Left forelimb (tissue), 1 donor: ENCODE data around the gene MYOM3.

ENCODE experiments used
- DNase-seq: peaks from one replicate; pipeline ENCODE4 v3.0.0-alpha.2; 2018; ENCODE audit warnings: low spot score

Gene MYOM3

DNA sequence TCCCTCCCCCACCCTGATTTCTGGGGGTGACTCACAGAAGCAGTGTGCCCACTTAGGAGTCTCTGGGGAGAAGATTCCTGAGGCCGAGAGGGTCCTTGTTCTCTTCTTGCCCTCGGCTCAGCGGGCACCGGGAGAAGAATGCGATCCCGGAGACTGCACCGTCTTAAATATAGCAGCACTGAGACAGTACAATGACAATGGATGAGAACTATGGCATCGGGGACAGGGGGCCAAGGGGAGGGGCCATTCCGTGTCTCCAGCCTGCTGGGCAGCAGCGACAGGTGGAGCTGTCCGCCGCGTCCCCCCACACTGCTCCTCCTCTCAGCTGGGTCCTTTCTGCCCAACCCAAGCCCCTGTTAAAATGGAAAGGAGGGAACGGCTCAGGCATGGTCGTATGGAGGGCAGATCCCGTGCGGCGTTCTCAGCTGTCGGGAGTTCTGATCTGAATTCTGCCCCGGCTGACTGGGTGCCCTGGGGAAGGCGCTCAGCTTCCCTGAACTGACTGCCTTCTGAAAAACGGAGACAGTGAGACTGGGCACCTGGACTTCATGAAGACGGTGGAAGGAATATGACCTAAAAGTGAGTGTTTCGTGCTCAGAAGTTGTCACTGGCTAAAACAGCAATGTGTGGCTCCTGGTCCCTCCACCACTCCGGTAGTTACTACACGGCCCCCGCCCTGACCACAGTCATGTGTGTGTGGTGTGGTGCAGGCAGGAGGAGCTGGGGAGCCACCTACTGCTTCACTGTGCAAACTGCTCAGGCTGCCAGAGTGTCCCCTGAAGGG is at the start of gene MYOM3:
Gene MYOM3, minus strand, starts transcription at position 140 of the 784 bp plus-strand sequence. CDS start 3,499 bp downstream, outside the sequence.
- no peak for DNase-seq

DNA sequence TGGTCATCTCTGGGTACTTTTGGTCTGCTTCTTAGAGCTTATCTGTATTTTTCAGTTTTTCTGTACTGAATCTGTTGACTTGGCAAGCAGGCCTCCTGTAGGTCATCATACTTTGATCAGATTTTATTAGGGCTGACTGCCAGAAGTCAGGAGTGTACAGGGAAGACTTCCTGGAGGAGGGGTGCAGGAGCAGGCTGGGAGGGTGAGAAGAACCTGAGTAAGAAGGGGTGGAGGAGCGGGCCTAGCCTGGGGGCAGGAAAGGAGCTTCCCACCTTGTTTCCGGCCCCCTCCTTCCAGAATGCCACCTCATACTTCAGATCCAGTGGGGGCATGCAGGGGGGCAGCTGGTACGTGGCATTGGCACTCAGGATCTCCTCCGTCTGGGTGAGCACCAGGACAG is 49.3 kb upstream of the MYOM3 start:
- DNase-seq, result no peak

DNA sequence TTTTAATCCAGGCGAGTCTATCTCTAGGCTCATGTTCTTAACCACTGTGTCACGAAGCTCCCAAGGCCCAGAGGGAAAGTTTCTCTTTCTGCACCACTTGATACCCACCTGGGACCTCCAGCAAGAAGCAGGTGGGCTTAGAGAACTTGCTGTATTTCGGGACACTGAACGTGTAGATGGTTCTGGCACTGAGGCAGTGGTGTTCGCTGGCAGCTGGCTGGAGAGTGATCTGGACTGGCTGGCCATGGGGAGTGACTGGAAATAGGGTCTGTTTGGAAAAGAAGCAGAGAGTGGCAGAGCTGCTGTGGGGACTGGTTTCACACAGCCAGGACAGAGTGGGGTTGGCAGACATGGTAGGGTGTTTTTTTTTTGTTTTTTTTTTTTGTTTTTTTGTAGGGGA is 47.4 kb upstream of the MYOM3 start:
- DNase-seq, result no peak

DNA sequence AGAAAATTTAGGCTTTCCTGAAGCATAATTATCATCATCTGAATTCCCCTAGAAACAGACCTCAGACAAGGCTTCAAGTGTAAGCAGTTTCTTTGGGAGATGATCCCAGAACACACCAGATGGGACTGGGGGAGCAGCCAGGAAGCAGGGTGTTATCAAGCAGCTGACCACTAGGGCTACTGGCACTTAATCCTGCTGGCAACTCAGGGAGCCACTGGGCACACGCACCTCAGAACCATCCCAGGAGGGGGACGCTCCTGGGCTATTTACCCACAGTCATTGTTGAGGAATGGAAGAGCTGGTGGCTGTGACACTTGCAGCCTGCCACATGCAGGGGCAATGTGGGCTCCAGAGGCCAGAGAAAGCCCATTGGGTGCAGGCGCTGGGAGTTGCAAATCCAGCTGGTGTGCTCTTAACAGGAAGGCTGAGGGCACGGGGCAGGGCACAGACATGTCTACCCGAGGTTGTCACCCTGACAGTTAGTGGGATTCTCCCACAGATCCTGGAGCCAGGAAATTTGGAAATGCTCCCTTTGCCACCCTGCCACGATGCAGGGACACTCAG is 46.1 kb upstream of the MYOM3 start:
- peak; percentile 40 for DNase-seq

DNA sequence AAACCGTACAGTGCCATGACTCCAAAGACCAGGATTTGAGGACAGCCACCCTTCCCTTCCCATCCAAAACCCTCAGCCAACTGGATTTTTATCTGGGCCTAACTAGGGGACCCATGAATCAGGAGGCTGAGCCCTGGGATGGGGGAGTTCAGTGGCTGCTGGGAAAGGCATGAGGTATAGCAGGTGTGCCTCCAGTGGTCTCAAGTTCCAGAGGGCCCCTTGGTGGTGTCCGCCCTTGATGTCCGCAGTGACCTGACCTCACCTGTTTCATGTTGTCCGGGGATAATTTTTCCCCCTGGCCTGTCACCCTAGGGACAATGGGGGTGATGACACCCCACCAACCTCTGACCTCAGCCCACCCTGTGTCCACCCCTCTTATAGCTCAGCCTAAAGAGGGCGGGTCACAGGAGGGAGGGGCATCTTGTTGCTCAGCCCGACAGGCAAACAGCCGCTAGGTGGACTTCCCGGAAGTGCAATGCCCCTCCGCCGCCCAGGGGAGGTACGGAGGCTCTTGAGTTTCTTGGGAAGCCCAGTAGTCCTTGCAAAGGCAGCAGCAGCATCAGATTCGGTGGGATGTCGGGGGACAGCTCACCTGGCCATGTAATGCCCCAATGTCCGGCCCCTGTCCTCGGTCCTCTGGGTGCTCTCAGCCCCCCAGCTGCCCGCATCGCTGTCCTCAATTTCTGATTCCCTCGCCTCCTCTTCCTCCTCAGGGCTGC is 44.8 kb upstream of the MYOM3 start:
- DNase-seq, result no peak

DNA sequence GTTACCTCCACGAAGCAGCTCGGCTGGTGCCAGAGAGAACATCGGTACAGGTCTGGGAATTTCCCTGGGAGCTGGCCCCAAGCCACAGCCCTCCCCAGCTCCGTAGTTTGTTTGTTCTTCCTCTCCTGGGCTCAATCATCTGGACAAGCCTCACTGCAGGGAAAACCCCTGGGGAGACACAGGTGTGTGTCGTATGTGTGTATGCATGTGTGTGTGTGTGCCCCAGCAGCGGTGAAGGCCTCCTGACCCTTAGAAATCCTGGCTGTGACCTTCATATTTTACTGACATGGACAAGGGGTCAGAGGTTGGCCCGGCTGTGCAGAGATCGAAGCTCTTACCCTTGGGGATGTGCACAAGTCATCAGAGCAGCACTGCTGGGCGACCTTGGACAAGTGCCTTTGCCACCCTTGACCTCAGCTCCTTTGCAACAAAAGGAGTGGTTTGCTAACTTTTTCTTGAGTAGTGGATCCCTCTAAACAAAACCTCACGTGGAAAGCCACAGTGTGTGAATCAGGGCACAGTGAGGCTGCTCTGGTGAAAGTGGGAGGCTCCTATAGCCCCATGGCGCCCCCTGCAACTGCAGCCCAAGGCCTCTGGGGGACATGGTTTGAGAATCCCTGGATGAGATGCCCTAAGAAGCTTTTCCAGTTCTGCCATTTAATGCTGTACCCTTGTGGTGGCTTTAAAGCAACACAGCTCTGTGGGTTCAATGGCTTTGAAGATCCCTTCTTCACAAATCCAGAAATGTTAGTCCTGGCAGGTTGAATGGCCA is 43.3 kb upstream of the MYOM3 start:
- DNase-seq, result no peak

DNA sequence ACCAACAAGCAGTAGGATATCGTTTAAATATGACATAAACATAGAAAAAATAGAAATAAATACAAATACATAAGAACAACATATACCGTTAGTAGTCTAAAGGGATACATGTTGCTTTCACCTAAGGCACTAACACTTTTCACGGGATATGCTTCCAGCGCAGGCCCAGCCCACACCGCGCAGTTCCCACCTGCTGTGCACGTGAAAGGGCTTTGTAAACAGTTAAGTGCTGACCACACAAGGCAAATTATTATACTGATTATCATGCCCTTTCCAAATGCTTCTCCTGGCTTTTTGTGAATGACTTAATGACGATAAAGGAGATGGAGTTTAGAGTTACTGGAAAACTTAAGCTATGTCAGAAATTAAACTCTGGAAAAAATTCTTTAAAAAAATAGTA is 42.3 kb upstream of the MYOM3 start:
- no peak for DNase-seq

DNA sequence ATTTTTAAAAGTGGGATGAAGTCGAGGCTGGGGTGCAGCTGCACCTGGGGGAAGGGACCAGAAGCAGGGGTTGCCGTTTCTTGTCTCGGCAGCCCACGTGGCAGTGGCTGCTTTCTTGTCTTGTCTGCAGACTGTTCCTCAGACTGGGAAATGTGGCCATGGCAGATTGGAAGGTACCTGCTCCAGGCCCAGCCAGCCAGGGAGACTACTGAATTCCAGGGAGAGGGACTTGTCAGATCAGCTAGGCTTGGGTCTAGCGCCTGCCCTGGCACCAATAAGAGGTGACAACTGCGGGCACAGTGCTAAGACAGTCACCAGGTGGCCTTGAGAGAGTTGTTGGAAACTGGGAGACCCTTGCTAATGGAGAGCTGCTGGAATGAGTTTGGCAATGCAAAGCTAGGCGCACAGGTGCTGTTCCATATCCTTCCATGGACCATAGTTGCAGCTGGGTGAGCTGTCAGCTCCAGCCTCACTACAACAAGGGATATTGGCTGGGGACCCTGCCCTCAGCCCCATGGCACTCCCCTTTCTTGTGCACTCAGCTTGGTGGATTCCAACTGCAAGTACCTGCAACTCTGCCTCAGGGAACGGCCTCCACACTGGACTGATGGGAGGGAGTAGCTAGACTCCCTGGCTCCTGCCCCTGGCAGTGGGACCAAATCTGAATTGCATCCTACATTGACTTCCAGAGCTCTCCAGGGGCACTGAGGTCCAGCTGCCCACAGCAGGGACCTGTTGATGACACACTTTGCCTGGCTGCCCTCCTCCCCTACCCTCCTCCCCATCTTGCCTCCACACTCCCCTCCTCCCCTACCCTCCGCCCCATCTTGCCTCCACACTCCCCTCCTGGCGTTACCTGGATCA is 40.9 kb upstream of the MYOM3 start:
- DNase-seq, result no peak

DNA sequence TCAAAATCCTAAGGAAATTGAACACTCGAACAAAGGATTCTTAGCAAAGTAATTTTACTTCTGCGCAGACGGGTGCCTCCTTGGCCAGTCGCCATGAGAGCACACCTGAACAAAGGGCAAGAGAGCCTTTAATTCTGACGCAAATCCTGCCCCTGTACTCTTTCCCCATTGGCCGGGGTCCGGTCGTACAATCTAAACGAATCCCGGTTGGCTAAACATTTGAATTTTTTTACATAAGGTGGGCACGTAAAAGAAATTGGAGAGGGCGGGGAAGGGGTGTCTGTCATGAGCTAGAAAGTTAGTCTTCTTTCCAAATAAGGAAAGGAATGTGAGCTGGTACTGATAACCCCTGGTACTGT is 39.2 kb upstream of the MYOM3 start:
- DNase-seq, result no peak

DNA sequence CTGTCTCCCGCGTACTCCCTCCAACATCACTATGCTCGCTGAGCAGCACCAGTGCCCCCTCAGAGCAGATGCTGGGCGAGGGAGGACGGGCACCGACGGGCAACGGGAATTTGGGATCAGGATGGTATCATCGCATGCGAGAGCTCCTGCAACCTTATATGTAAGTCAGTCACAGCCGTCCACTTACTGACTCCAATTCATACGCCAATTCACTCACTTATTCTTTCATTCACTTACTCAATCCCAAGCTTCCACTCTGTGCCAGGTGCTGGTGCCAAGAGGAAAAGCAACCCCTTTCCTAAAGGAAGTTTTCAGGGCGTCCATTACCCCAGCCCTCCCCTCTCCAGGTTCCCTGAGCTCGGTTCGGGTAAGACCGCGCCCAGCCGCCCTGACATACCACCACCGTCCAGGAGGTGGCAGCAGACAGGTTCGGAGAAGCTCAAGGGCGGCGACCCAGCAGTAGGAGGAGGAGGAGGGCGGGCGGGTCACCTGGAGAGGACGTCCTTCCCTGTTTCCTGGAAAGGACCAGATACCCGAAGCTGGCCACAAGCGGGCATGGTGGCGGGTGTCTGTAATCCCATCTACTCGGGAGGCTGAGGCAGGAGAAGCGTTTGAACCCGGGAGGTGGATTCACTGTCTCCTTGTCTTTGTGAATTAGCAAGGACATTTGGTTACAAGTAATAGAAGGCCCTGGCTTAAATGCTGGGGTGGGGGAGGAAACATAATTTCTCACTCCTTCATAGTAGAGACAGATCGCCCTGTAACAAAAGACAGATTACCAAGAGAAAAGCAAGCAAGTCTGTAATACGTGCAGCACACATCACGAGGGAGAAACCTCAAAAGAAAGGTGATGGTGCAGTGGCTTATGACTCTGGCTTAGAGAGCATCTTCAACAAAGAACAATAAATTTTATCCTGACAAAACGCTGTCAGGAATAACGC is 38.6 kb upstream of the MYOM3 start:
- DNase-seq, result peak; percentile 88

DNA sequence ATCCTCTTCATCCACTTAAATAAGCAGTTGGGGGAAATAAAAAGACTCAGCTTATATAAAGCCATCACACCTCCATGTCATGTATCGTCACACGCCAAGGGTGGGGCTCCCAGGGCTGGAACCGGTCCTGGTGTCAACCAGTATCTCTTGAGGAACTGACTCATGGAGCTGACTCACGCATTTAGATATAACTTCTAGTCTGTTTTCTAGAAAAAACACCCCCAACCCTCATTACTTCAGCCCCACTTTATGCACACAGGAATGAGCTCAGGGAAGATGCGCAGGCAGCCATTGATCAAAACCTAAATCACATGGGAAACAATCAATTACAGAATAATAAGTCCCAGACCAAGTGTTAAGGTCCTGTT is 37.9 kb upstream of the MYOM3 start:
- DNase-seq, result no peak

DNA sequence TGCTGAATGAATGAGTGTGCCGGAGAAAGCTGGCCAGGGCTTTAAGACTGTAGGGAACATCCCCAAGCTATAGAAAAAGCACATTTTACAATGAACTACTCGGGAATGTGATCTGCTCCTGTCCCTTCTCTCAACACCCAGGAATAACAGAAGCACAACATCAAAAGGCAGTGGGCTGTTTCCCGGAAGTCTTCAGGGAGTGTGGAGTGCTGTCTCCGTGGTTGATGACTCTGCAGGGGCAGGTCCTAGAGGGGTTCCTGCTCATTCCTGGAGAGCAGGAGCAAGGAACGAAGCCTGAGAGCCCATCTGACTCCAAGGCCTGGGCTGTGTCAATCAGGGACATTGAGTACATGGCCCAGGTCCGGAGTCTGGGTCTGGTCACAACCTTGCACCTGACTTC is 35.9 kb upstream of the MYOM3 start:
- DNase-seq, result no peak

DNA sequence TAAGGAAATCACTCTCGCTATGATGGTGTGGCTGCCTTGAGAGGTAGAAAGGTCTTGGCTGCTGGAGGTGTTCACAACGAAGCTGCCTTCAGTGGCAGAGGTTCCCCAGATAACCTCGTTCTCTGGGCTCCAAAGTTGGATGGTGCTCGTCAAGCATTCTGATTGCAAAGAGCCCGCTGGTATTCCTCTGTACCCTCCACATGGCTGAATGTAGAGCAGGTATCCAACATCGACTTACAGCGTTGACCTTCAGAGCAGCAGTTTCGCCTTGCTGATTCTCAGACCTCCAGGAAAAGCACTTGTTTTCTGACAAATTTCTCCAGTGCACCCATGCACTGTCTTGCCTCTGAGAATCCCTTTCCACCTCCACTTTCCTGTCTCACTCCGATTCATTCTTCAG is 35.3 kb upstream of the MYOM3 start:
- DNase-seq, result no peak

DNA sequence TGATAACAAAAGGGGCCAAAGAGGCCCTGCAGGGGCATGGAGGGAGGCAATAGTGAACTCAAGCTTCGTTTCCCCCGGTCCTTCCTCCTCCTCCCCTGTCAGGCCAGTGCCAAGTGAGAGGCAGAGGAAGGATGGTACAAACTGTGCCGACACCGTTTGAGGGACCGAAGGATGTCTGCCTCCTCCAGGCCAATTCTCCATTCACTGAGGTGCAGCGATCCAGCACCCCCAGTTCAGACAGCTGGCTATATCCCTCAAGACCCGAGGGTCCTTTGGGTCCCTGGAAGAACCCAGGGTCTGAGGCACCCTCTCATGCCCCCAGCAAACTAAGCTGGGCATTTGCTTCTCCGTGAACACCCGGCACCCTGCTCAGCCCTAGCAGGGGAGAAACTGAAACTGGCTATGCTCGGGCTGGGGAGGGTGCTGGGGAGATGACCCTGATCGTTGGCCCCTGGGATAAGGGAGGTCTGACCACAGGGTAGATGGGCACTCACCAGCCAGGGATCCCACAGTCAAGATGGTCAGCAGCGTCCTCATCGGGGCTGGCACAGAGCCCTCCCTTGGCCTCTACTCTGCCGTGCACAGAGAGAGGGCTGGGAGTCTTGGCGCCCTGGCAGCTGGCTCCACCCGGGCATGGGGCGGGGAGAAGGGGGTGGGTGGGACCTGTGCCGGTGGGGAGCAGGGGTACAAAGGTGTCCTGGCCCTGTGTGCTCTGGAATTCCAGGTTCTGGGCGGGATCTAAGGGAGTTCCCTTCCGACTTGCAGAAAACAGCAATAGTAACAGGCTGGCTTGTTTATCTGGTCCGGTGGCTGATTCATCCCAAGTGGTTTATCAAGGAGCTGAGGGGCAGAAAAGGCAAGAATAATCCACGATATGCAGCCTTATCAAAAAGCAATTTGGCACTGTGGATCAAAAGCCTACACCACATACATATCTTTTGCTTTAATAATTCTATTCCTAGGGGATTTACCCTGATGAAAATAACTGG is 30.9 kb upstream of the MYOM3 start, which contains the start of gene IL22RA1:
Gene IL22RA1, minus strand, starts transcription at position 595 of the 989 bp plus-strand sequence. Its CDS starts 58 bp downstream, at position 537.
- DNase-seq, result no peak

DNA sequence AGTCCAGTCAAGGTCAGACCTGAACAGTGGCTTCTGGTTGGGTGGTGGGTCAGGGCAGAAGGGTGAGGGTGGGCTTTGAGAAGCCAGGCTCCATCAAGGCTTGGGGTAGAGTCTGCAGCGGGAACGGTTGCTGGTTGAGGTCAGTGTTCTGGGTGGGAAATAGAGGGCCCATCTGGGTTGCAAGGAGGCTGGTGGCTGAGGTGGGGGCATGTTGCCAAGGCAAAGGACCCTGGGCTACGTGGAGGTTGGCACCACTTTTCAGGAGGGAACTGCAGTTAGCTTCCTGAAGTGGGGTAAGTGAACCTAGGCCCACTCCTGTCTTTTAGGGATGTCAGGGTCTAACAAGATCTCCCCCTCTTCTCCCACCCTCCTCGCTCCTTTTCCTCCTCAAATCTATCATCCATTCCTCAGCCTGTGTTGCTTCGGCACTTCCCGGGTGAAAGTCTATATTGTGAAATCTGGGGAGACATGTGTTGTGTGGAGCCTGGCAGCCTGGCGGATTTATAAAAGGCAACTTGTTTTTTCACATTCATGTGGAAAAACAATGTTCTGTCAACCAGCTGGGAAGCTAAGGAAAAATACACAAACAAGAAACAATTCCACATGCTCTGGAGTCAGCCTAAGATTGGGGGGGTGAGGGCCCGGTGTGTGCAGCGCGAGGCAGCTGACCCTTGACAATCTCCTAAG is 29.5 kb upstream of the MYOM3 start:
- DNase-seq, result no peak

DNA sequence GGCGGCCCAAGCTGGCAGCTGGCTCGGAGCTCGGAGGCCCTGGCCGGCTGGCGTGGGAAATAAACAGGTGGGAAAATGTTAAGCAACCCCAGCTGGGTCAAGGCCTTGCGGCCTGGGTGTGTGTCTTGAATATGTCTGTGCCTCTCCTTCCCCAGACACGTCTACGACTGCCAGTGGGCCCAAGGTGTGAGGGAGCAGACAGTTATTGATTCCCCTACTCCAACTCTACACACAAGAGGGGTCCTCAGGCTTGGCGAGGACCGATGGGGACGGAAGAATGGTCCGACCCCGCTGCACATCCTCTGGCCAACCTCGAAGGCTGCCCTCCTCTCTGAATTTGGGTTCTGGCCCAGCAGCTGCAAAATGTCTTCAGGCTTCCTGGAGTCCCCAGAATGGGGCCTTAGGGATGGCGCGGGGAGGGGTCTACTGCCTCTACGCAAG is 28.8 kb upstream of the MYOM3 start:
- no peak for DNase-seq

DNA sequence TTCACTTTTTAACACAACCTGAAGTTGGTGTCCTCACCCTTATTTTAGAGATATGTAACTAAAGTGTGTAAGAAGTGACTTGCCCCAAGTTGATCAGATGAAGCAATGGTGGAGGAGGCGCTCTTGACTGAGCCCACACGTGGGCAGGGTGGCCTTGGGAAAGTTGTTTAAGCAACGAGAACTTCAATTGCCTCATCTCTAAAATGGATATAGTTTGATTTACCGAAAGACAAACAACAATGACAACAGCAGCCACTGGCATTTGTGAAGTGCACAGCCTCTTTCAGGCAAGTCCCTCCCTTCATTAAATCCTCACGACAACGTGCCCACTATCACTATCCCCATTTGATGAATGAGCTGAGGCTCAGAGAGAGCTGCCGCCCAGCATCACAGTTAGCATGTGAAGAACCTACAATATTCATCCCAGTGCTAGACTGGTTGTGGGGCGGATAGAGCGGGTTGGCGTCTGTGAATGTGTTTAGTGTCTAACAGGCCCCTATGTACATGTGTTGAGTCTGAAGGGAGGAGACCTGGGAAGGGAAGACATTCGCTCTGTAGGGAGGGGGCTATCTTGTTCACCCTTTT is 28.0 kb upstream of the MYOM3 start:
- no peak for DNase-seq

DNA sequence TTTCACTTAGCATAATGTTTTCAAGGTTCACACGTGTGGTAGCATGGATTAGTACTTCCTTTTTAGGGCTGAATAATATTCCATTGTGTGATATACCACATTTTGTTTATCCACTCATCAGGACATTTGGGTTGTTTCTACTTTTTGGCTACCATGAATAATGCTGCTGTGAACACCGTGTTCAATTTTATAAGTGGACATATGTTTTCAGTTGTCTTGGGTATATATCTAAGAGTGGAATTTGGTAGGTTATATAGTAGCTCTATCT is 27.2 kb upstream of the MYOM3 start:
- no peak for DNase-seq
